GM18505 (cell line): ENCODE results near the gene DDI1.
"Not testable (repeated sequence)": the region's sequence is repeated elsewhere in the genome, so short reads cannot be mapped to it uniquely, and the experiment has no call there.

Experiments used
- ATAC-seq: cut with Tn5 transposase; IDR thresholded peaks from one replicate; pipeline ENCODE4 v1.9.1; 2021; ENCODE audit not compliant: unreplicated experiment
- POLR2A ChIP-seq: IDR thresholded peaks from 4 replicates; pipeline ENCODE4 v1.6.1; 2011; ENCODE audit warnings: borderline replicate concordance; ENCODE audit not compliant: insufficient read depth, insufficient read length; ENCODE audit errors: extremely low read depth

The DDI1 gene

GRCh38 chr11:104015649-104016415 lies 20.6 kb upstream of the DDI1 start:
- TF ChIP-seq POLR2A = no peak
- peak; percentile 83 for ATAC-seq

DNA sequence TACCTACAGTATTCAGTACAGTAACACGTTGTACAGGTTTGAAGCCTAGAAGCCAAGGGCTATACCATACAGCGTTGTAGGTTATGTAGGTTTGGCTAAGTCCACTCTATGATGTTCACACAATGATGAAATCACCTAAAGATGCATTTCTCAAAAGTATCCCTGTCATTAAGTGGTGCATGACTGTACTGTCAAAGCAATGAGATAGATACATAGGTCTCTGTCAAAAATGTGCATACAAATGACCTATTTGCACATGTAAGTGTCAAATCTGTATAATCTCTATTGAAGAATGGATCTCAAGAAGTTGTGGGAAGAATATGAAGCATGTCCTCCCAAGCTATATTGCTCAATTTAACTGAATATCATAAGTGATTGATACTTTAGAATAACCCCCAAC lies 11.9 kb upstream of the DDI1 start:
- TF ChIP-seq POLR2A = no peak
- ATAC-seq = no peak

- ATAC-seq = no peak
- no peak for TF ChIP-seq POLR2A
Observed at GRCh38 chr11:104028476-104029263, 7.8 kb upstream of the DDI1 start.

DNA sequence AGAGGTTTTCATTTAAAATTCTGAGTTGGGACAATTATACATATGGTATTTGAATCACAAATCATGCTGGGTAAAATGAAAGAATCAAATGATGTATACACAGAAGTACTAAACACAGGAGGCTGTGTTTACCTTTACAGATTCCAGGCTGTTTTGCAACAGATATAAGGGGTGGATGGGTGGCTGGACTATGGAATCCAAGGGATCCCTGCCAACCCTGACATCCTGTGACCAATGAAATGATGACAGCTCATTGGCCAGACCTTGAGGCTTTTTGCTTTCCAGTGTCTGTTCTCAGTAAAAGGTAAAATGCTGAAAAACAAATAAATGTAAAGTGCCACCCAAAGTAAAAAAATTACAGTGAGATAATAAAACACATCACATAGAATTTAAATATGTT lies 3.3 kb upstream of the DDI1 start:
- no peak for ATAC-seq
- TF ChIP-seq POLR2A = no peak

DNA sequence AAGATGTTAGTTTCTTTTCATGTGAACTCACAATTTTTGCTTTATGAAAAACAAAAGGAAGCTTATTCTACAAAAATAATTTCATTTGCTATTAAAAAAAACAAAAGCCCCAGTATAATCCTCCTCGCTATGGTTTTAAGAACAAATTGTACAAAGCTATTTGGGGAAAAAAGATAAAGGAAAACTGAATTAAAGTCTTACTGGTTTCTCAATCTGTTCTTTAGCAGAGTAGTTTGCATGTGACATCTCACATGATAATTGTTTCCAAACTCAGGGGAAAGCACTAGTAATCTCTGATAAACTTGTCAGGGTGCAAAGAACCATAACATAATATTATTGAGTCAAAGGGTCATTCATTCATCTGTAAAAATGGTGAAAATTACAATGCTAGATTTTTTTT lies 2.9 kb upstream of the DDI1 start:
- no peak for ATAC-seq
- no peak for TF ChIP-seq POLR2A

GRCh38 chr11:104036995-104037394 lies 555 bp downstream of the DDI1 start:
- TF ChIP-seq POLR2A = no peak
- ATAC-seq = no peak

DNA sequence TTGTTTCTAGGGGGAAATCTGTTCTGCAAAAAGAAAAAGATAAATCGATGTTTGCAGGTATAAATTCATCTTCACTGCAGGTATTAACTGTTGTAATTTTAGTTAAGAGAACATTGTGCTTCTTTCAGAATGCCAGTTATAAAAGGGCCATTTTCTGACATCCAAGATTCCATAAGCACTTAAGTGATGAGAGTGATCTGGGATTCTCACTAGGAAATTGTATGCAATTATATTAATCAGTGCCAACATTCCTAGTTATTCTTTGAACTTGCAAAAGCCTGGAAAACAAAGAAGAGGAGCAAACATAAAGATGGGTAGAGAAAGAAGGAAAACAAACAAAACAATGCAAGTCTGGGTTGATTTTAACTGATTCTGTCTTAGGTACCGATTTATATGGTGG lies 5.4 kb downstream of the DDI1 start:
- no peak for ATAC-seq
- no peak for TF ChIP-seq POLR2A

- no peak for ATAC-seq
- TF ChIP-seq POLR2A = no peak
Observed at GRCh38 chr11:104043142-104043541, 6.7 kb downstream of the DDI1 start.

DNA sequence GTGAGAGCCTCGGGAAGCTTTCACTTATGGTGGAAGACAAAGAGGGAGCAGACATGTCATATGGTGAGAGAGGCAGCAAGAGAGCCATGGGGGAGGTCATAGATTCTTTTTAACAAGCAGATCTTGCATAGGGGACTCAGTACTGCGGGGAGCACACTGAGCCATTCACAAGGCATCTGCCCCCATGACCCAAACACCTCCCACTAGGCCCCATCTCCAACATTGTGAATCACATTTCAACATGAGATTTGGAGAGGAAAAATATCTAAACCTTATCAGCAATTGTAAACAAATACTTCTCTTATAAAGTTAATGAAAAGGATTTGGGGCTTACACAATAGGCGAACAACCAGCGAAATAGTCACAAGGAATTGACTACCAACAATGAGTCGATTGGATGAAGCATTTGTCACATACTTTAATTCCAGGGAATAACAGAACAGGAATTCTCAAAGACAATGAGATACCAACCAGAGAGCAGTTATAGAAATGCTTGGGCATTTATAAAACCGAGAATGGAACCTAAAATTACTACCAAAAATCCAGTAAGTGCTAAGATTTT lies 7.3 kb downstream of the DDI1 start:
- no peak for ATAC-seq

GRCh38 chr11:104046331-104046730 lies 9.9 kb downstream of the DDI1 start:
- ATAC-seq = no peak

More for the DNA sequence above, 7.3 kb downstream of the DDI1 start:
- no peak for TF ChIP-seq POLR2A

GRCh38 chr11:104046858-104047257 lies 10.4 kb downstream of the DDI1 start:
- not testable (repeated sequence) for ATAC-seq

More at GRCh38 chr11:104046331-104046730, 9.9 kb downstream of the DDI1 start:
- TF ChIP-seq POLR2A = no peak

- no peak for TF ChIP-seq POLR2A
- ATAC-seq = no peak
Observed at GRCh38 chr11:104049116-104049515, 12.7 kb downstream of the DDI1 start.

DNA sequence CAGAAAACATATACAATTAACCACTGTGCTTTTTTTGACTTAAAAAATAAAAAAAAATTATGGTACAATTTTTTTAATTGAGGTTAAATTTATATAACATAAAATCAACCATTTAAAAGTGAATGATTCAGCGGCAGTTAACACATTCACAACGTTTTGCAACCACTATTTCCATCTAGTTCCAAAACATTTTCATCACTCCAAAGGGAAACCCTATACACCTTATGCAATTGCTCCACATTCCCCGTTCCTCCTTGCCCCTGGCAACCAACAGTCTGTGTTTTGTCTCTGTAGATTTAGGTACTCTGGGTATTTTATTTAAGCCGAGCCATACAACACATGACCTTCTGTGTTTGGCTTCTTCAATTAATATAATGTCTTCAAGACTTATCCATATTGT lies 15.3 kb downstream of the DDI1 start:
- no peak for TF ChIP-seq POLR2A
- no peak for ATAC-seq
